Esophagus (tissue), 2 donors: ENCODE measurements around the gene DFFB. TPM values are rescaled to one million over a fixed set of nuclear protein-coding genes. Genes with fewer than 3 reads are reported as not detected.

Experiments used
- H3K27ac ChIP-seq, 2 donors: one replicate each; pipeline ENCODE4 v1.5.1; 2013; ENCODE audit warnings: low read depth in 2 of 2, mild to moderate bottlenecking in 2 of 2, inconsistent platforms in 1 of 2, low read length in 1 of 2, moderate library complexity in 1 of 2
- H3K27me3 ChIP-seq, 2 donors: one replicate each; pipeline ENCODE4 v1.6.1; 2013; ENCODE audit warnings: low read length in 2 of 2, control low read depth in 1 of 2, mild to moderate bottlenecking in 1 of 2; ENCODE audit not compliant: insufficient read depth in 2 of 2, control insufficient read depth in 1 of 2
- H3K36me3 ChIP-seq, 2 donors: one replicate each; pipeline ENCODE4 v1.6.1; 2013; ENCODE audit warnings: low read length in 1 of 2; ENCODE audit not compliant: control insufficient read depth in 2 of 2, insufficient read depth in 2 of 2
- H3K4me1 ChIP-seq, 2 donors: one replicate each; pipeline ENCODE4 v1.6.1; 2013; ENCODE audit warnings: low read length in 1 of 2; ENCODE audit not compliant: control insufficient read depth in 2 of 2, insufficient read depth in 2 of 2
- H3K4me3 ChIP-seq, 2 donors: one replicate each; pipeline ENCODE4 v1.5.1; 2013; ENCODE audit warnings: low read length in 2 of 2, mild to moderate bottlenecking in 2 of 2, low read depth in 1 of 2, moderate library complexity in 1 of 2
- H3K9me3 ChIP-seq, 2 donors: one replicate each; pipeline ENCODE4 v1.6.1; 2013; ENCODE audit warnings: mild to moderate bottlenecking in 2 of 2, low read depth in 1 of 2, low read length in 1 of 2, moderate library complexity in 1 of 2; ENCODE audit not compliant: control insufficient read depth in 2 of 2, insufficient read depth in 1 of 2
- WGBS, 2 donors: extraction: QIAGEN DNeasy Blood & Tissue Kit; methylation state at CpG; one replicate each; pipeline ENCODE4 v1.1.7; 2013; 5-methylcytosine and 5-hydroxymethylcytosine counted together
- polyA plus RNA-seq, 2 donors: library from polyadenylated mRNA; stranded (reverse); fragments of 200-250 nt; gene quantifications; one replicate each; pipeline ENCODE4 v1.2.3, GENCODE V29; 2013
- donor health status: healthy with polysubstance abuse.
- donor health status: Bipolar disorder and iron deficiency.

Gene DFFB
- polyA plus RNA-seq, 2 donors = 1.9 to 2.3 TPM

- Histone ChIP-seq H3K27ac (no peak overlapping the region), H3K27me3 (no peaks in the 10 kb centered on the region), H3K4me1 (peaks cover 0 to 4% of the 10 kb centered on the region in 2 donors), H3K36me3 (no peaks in the 10 kb centered on the region), H3K4me3 (no peak overlapping the region), H3K9me3 (no peaks in the 10 kb centered on the region)
- 79 to 84% methylated on average over 24 of the region's 24 CpGs for WGBS, 2 donors
These were observed 46.9 kb downstream of the DFFB start for GRCh38 chr1:3904006-3904842.

GRCh38 chr1:3904843-3905185, 47.5 kb downstream of the DFFB start:
- 91 to 96% methylated on average over 4 of the region's 4 CpGs for WGBS, 2 donors
- Histone ChIP-seq H3K27ac (no peak overlapping the region), H3K4me3 (no peak overlapping the region), H3K9me3 (no peaks in the 10 kb centered on the region), H3K4me1 (peaks cover 0 to 2% of the 10 kb centered on the region in 2 donors), H3K36me3 (no peaks in the 10 kb centered on the region), H3K27me3 (no peaks in the 10 kb centered on the region)

DNA sequence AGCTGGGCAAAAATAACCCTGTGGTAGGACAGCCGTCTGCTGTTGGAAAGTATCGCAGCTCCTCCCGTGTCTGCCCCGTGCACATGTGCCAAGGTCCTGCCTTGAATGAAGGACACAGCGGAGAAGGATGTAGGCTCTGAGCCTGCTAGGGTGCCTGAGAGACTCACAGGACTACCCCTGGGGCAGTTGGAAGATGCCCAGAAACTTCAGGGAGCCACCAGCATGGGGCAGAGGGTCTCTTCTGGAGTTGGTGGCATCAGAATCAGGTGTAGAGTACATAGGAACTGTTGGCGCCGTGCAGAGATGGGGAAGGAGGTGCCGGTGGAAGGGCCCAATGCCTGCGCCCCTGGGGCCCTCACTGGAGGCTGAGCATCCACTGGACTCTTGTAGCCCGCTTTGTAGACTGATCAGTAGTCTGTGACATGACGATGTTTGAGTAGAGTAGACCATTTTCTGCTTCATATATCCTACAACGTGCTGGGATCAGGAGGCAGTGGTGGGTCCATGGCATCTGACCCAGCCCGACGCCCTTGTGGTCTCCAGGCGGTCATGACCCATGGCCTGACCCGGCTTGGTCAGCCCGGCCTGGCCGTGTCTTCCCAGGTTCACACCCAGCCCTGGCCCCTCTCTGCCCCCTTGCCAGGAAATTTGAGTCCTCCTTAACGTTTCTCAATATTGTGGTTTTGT, 48.1 kb downstream of the DFFB start:
- Histone ChIP-seq H3K27me3 (no peaks in the 10 kb centered on the region), H3K4me1 (peaks cover 0 to 2% of the 10 kb centered on the region in 2 donors), H3K9me3 (no peaks in the 10 kb centered on the region), H3K4me3 (no peak overlapping the region), H3K27ac (no peak overlapping the region), H3K36me3 (no peaks in the 10 kb centered on the region)
- WGBS, 2 donors = 90 to 94% methylated on average over 19 of the region's 19 CpGs

DNA sequence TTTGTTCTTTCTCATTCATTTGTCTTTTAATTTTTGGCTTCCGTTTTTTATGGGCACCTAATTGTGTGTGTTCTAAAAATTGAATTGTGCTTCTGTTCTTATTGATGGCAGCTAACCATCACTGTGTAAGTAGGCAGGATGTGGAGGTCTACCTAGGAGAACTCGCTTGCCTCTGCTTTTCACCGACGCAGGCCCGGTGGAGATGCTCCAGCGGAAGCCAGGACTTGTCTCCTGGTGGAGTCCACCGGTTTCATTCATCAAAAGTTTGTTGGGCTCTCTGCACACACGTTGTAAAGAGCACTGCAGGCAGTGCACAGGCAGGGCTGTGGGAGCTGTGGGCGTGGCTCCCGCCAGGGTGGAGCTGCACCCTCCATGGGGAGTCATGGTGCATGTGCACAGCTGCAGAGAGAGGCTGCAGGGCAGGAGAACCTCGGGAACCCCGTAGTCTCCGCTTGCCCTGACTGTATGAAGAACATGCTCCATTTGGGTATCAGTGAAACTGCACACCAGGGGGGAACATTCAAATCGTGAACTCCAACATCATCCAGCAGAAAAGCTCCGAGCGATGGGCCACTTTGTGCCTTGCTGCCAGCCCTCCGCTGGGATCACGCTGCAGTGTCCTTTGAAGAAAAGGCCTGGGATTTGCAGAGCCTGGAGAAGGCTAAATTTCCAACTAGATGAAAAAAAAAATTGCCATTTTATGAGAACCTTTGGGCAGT, 48.8 kb downstream of the DFFB start:
- Histone ChIP-seq H3K4me1 (peaks cover 0 to 2% of the 10 kb centered on the region in 2 donors), H3K9me3 (no peaks in the 10 kb centered on the region), H3K27ac (no peak overlapping the region), H3K4me3 (no peak overlapping the region), H3K36me3 (no peaks in the 10 kb centered on the region), H3K27me3 (no peaks in the 10 kb centered on the region)
- 82 to 85% methylated on average over 18 of the region's 18 CpGs for WGBS, 2 donors

GRCh38 chr1:3906672-3907020, 49.4 kb downstream of the DFFB start:
- 85 to 90% methylated on average over 11 of the region's 11 CpGs for WGBS, 2 donors
- no peaks in the 10 kb centered on the region for H3K36me3 ChIP-seq
- peaks cover 0 to 2% of the 10 kb centered on the region in 2 donors for H3K4me1 ChIP-seq

GRCh38 chr1:3907031-3907534, 49.8 kb downstream of the DFFB start:
- H3K27me3 ChIP-seq = no peaks in the 10 kb centered on the region
- peaks cover 0 to 2% of the 10 kb centered on the region in 2 donors for H3K4me1 ChIP-seq
- no peak overlapping the region for H3K27ac ChIP-seq
- H3K4me3 ChIP-seq = no peak overlapping the region
- WGBS, 2 donors = 72 to 73% methylated on average over 20 to 22 of the region's 22 CpGs
- no peaks in the 10 kb centered on the region for H3K36me3 ChIP-seq
- no peaks in the 10 kb centered on the region for H3K9me3 ChIP-seq

More at GRCh38 chr1:3906672-3907020, 49.4 kb downstream of the DFFB start:
- Histone ChIP-seq H3K4me3 (no peak overlapping the region), H3K27ac (no peak overlapping the region), H3K9me3 (no peaks in the 10 kb centered on the region), H3K27me3 (no peaks in the 10 kb centered on the region)

- no peaks in the 10 kb centered on the region for H3K9me3 ChIP-seq
- 83 to 86% methylated on average over 22 of the region's 22 CpGs for WGBS, 2 donors
- H3K27ac ChIP-seq = no peak overlapping the region
- H3K4me3 ChIP-seq = no peak overlapping the region
- H3K4me1 ChIP-seq = peaks cover 0 to 2% of the 10 kb centered on the region in 2 donors
- no peaks in the 10 kb centered on the region for H3K27me3 ChIP-seq
- no peaks in the 10 kb centered on the region for H3K36me3 ChIP-seq
These were observed 50.4 kb downstream of the DFFB start for GRCh38 chr1:3907621-3908165.

DNA sequence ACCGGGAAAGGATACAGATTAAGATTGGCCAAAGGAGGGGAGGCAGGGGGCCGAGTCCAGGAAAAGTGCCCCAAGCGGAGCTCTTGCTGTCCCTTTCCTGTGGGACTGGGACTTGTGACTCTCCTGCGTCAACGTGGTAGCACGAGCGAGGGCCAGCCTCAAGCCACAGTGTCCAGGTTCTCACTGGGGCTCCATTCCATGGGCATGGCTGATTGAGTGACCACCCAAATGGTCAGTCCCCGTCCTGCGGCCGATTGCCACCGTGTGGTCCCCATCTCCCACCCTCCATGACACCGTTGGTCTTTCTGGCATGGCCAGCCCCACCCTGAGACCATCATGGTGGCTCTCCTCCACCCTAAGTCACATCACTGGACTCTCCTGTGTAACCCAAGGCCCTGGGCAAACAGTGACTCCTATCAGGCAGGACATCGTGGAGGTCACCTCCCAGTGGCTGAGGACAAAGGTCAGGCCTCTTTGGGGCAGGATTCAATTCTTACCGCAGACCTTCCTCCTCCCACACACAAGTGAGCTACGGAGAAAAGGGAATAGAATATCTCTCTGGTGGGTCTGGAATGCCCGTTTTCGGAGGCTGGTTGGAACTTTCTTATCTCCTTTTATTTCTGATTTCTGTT, 51.7 kb downstream of the DFFB start:
- no peaks in the 10 kb centered on the region for H3K27me3 ChIP-seq
- H3K27ac ChIP-seq = no peak overlapping the region
- no peak overlapping the region for H3K4me3 ChIP-seq
- WGBS, 2 donors = 81% methylated on average over 17 of the region's 17 CpGs
- no peaks in the 10 kb centered on the region for H3K36me3 ChIP-seq
- no peaks in the 10 kb centered on the region for H3K9me3 ChIP-seq
- no peaks in the 10 kb centered on the region for H3K4me1 ChIP-seq

DNA sequence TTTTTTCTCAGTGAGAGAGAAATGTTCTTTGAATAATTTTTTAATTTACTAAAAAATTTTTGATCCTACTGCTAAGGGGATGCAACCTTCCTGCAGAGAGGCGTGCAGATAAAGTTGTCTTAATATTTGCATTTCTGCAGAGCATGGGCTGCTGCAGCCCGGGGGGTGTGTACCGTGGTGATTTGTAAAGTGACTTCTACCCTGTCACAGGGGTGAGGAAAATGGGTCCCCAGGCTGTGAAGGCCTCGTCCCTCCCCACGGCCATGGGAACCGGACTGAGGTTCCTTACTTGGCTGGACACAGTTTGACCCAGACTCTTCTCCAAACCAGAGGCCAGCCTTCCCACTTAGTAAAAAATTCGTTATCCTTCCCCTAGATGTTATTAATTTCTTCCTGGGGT, 52.3 kb downstream of the DFFB start:
- WGBS, 2 donors = 74 to 77% methylated on average over 7 of the region's 7 CpGs
- H3K27ac ChIP-seq = no peak overlapping the region
- H3K9me3 ChIP-seq = no peaks in the 10 kb centered on the region
- H3K4me3 ChIP-seq = no peak overlapping the region
- no peaks in the 10 kb centered on the region for H3K36me3 ChIP-seq
- H3K4me1 ChIP-seq = no peaks in the 10 kb centered on the region
- no peaks in the 10 kb centered on the region for H3K27me3 ChIP-seq
